HepG2 (cell line): ENCODE results near the gene IL18. TPM values are rescaled to one million over a fixed set of nuclear protein-coding genes. Genes with fewer than 3 reads are reported as not detected.

Source experiments
- ATAC-seq: fragments of 200-7000 bp; cut with Tn5 transposase; 3 replicates; pipeline ENCODE4 v1.9.1; 2020; ENCODE audit warnings: mild to moderate bottlenecking, moderate library complexity
- BruUV-seq: library from RNA; stranded (reverse); fragments of 400-500 nt; replicated peaks from 2 replicates; lab custom pipeline; 2021; lab: Mats Ljungman, UMichigan
- CTCF ChIA-PET: fragments of 300-600 bp; formaldehyde crosslinking; extraction: SDS; loops from one replicate; lab custom pipeline; 2021; ENCODE audit warnings: low total read pairs, inconsistent platforms, low intra/inter-chr PET ratio; lab: Yijun Ruan, JAX
- POLR2A ChIA-PET: fragments of 350-600 bp; sonication (Branson Sonifier 250); formaldehyde crosslinking; loops from one replicate; lab custom pipeline; 2020; ENCODE audit warnings: antibody characterized with exemption, inconsistent platforms; lab: Yijun Ruan, JAX
- DNase-seq: peaks from one replicate; pipeline ENCODE4 v3.0.0-alpha.2; 2015; ENCODE audit warnings: low spot score
- FAIRE-seq: peaks from 3 replicates; lab custom pipeline; 2011; peaks lifted over from hg19 to GRCh38; lab: Jason Lieb, UNC
- H2AFZ ChIP-seq: one replicate; pipeline ENCODE4 v1.6.1; 2011; ENCODE audit warnings: low read length, inconsistent platforms
- H3K27ac ChIP-seq: fragments of 300-600 bp; 3 replicates; pipeline ENCODE4 v1.8.0; 2011; ENCODE audit warnings: mixed run types, mild to moderate bottlenecking, mixed read lengths, low read length, inconsistent platforms; ENCODE audit not compliant: insufficient read depth; ENCODE audit errors: extremely low read length
- H3K27me3 ChIP-seq, 2 experiments: fragments of 200-600 bp in 1 of 2; 2 replicates in 1 of 2; 3 replicates in 1 of 2; pipeline versions ENCODE4 v1.6.0 to v1.8.0; 2011; ENCODE audit warnings: low read length in 2 of 2, mild to moderate bottlenecking in 2 of 2, moderate library complexity in 2 of 2, inconsistent platforms in 1 of 2; ENCODE audit not compliant: insufficient read depth in 2 of 2, control insufficient read depth in 1 of 2
- H3K36me3 ChIP-seq, 2 experiments: fragments of 200-600 bp in 1 of 2; replicated peaks in 1 of 2; 2 replicates in 1 of 2; 3 replicates in 1 of 2; pipeline versions ENCODE4 v1.5.1 to v1.8.0; 2011; ENCODE audit warnings: low read length in 2 of 2, inconsistent platforms in 1 of 2; ENCODE audit not compliant: insufficient read depth in 2 of 2, control insufficient read depth in 1 of 2
- H3K4me1 ChIP-seq: 2 replicates; pipeline ENCODE4 v1.5.1; 2012; ENCODE audit warnings: low read length, inconsistent platforms; ENCODE audit not compliant: insufficient read depth
- H3K4me2 ChIP-seq: 2 replicates; pipeline ENCODE4 v1.6.0; 2011; ENCODE audit warnings: low read depth, low read length, inconsistent platforms
- H3K4me3 ChIP-seq, 3 experiments: fragments of 200-600 bp in 1 of 3; sonication (generic), shearing (Covaris generic) in 1 of 3; replicated peaks in 1 of 3; 2 replicates each; pipeline ENCODE4 v1.5.1; 2011 to 2016; ENCODE audit warnings: low read length in 3 of 3, inconsistent platforms in 2 of 3, low read depth in 2 of 3, mild to moderate bottlenecking in 2 of 3, control low read depth in 1 of 3, mixed read lengths in 1 of 3; ENCODE audit not compliant: insufficient read depth in 1 of 3
- H3K79me2 ChIP-seq: one replicate; pipeline ENCODE4 v1.6.1; 2011; ENCODE audit warnings: low read length, inconsistent platforms; ENCODE audit not compliant: insufficient read depth
- H3K9ac ChIP-seq: 2 replicates; pipeline ENCODE4 v1.6.0; 2011; ENCODE audit warnings: mild to moderate bottlenecking, low read depth, low read length, inconsistent platforms; ENCODE audit not compliant: insufficient read depth
- H3K9me3 ChIP-seq: 2 replicates; pipeline ENCODE4 v1.5.1; 2012; ENCODE audit warnings: mild to moderate bottlenecking, low read length
- H4K20me1 ChIP-seq: 2 replicates; pipeline ENCODE4 v1.6.0; 2011; ENCODE audit warnings: inconsistent platforms, mild to moderate bottlenecking, low read length, moderate library complexity; ENCODE audit not compliant: insufficient read depth
- E2F2 ChIP-seq: sonication (generic); formaldehyde crosslinking; IDR thresholded peaks from 2 replicates; pipeline ENCODE4 v1.4.0; 2020; ENCODE audit warnings: missing genetic modification reagents, borderline replicate concordance
- HMG20B ChIP-seq: conservative IDR thresholded peaks from 2 replicates; pipeline ENCODE4 v1.6.1; 2016; ENCODE audit warnings: missing genetic modification reagents, missing compliant biosample characterization
- HNF4A ChIP-seq: sonication (generic); formaldehyde crosslinking; IDR thresholded peaks from 2 replicates; pipeline ENCODE4 v1.4.0; 2020; ENCODE audit warnings: missing genetic modification reagents
- MED1 ChIP-seq: sonication (generic); formaldehyde crosslinking; IDR thresholded peaks from 2 replicates; pipeline ENCODE4 v1.4.0; 2020; ENCODE audit warnings: missing genetic modification reagents
- MTA1 ChIP-seq: sonication (generic); formaldehyde crosslinking; IDR thresholded peaks from 2 replicates; pipeline ENCODE4 v1.4.0; 2020; ENCODE audit warnings: missing genetic modification reagents, mild to moderate bottlenecking, borderline replicate concordance
- NFIB ChIP-seq: sonication (generic); formaldehyde crosslinking; IDR thresholded peaks from 2 replicates; pipeline ENCODE4 v1.9.0; 2021; ENCODE audit warnings: missing genetic modification reagents, mild to moderate bottlenecking, borderline replicate concordance
- PHF20 ChIP-seq: sonication (generic); formaldehyde crosslinking; IDR thresholded peaks from 2 replicates; pipeline ENCODE4 v1.5.0; 2020; ENCODE audit warnings: mild to moderate bottlenecking, missing genetic modification reagents
- RNF2 ChIP-seq: fragments of 450-650 bp; conservative IDR thresholded peaks from 2 replicates; pipeline ENCODE4 v1.6.1; 2016; ENCODE audit warnings: low read depth
- SMAD1 ChIP-seq: sonication (generic); formaldehyde crosslinking; IDR thresholded peaks from 2 replicates; pipeline ENCODE4 v1.4.0; 2020; ENCODE audit warnings: missing genetic modification reagents, low read depth, mild to moderate bottlenecking, borderline replicate concordance
- TSC22D2 ChIP-seq: sonication (generic); formaldehyde crosslinking; IDR thresholded peaks from 2 replicates; pipeline ENCODE4 v1.5.1; 2020; ENCODE audit warnings: missing genetic modification reagents, mild to moderate bottlenecking, borderline replicate concordance
- XRCC5 ChIP-seq: fragments of 200-400 bp; formaldehyde crosslinking; optimal IDR thresholded peaks from 2 replicates; pipeline ENCODE3; 2017; ENCODE audit warnings: mild to moderate bottlenecking, low read length
- ZFP91 ChIP-seq: sonication (generic); formaldehyde crosslinking; IDR thresholded peaks from 2 replicates; pipeline ENCODE4 v1.9.0; 2022; ENCODE audit warnings: missing genetic modification reagents, mild to moderate bottlenecking, borderline replicate concordance
- ZNF160 ChIP-seq: sonication (generic); formaldehyde crosslinking; IDR thresholded peaks from 2 replicates; pipeline ENCODE4 v1.8.0; 2022; ENCODE audit warnings: mild to moderate bottlenecking, inconsistent platforms, missing genetic modification reagents
- ZNF280B ChIP-seq: sonication (generic); formaldehyde crosslinking; IDR thresholded peaks from 2 replicates; pipeline ENCODE4 v1.5.0; 2020; ENCODE audit warnings: missing genetic modification reagents, mild to moderate bottlenecking, borderline replicate concordance
- ZNF44 ChIP-seq: sonication (generic); formaldehyde crosslinking; IDR thresholded peaks from 2 replicates; pipeline ENCODE4 v1.5.1; 2020; ENCODE audit warnings: mild to moderate bottlenecking, missing genetic modification reagents
- ZNF639 ChIP-seq: conservative IDR thresholded peaks from 2 replicates; pipeline ENCODE4 v1.6.1; 2018; ENCODE audit warnings: missing genetic modification reagents
- ZXDC ChIP-seq: sonication (generic); formaldehyde crosslinking; IDR thresholded peaks from 2 replicates; pipeline ENCODE4 v1.5.0; 2020; ENCODE audit warnings: mild to moderate bottlenecking, missing genetic modification reagents
- WGBS: methylation state at CpG from one replicate; pipeline ENCODE4 v1.1.6; 2017; ENCODE audit warnings: low lambda C conversion rate; 5-methylcytosine and 5-hydroxymethylcytosine counted together
- in situ Hi-C: cut with HindIII; loops from 2 replicates; pipeline ENCODE4 v1.10.0; 2017; ENCODE audit warnings: low pct_unique_long_range_greater_than_20kb; ENCODE audit not compliant: extremely low pct_ligation_motif_present
- intact Hi-C: fragments of 100-400 bp; cut with micrococcal nuclease; formaldehyde crosslinking; loops from one replicate; pipeline ENCODE4 v1.10.0; 2022; ENCODE audit not compliant: unreplicated experiment
- polyA plus RNA-seq, 8 experiments: library from polyadenylated mRNA; depleted of rRNA in 3 of 8; stranded (reverse) in 7 of 8; unstranded in 1 of 8; fragments of >200 nt; fragmentation: Illumina TruSeq in 4 of 8; extraction: Trizol in 4 of 8; gene quantifications; 2 replicates each; pipeline versions ENCODE4 v1.2.1 to v1.2.3, GENCODE V29; 2011 to 2016; ENCODE audit warnings: low read depth in 4 of 8, missing spikeins in 1 of 8, mixed read lengths in 1 of 8; ENCODE audit not compliant: insufficient read depth in 1 of 8
- total RNA-seq, 5 experiments: library from RNA; depleted of rRNA; stranded (reverse); fragments of >200 nt; fragmentation: Illumina TruSeq; extraction: Trizol; gene quantifications; 2 replicates each; pipeline ENCODE4 v1.2.3, GENCODE V29; 2016; ENCODE audit warnings: low read depth in 1 of 5

Gene IL18
- total and polyA plus RNA-seq, 2 of the 13 experiments (the other 11 are each of a cell fraction or from before 2014, with no cell fraction given): 0.89 to 2.7 TPM

- H3K27me3 ChIP-seq: no peaks in the 10 kb centered on the region; a peak in 1 of 5 replicates
- no peak overlapping the region for H3K27ac ChIP-seq
- H3K9ac ChIP-seq: no peak overlapping the region
- H3K4me3 ChIP-seq: no peak overlapping the region
- no peaks in the 10 kb centered on the region for H3K79me2 ChIP-seq
- no TSS peak for BruUV-seq
- DNase-seq (no peak), FAIRE-seq (no peak), ATAC-seq (no peak)
- H2AFZ ChIP-seq: no peak overlapping the region
- CTCF ChIA-PET: interaction anchor here (1.9 kb wide), 1 partner anchor 62 kb away, joined by 25 read pairs; no protein-coding TSS in a partner anchor
- H3K36me3 ChIP-seq: no peaks in the 10 kb centered on the region
- POLR2A ChIA-PET: no interaction called here
- peaks cover 13% of the 10 kb centered on the region for H3K4me1 ChIP-seq
- H3K4me2 ChIP-seq: no peak overlapping the region
- WGBS: 89% methylated on average over 1 of the region's 1 CpG
- intact Hi-C loops (no loop called here), in situ Hi-C loops (loop anchor here (5.0 kb wide), 1 partner anchor 64 kb away; no protein-coding TSS in a partner anchor)
- H4K20me1 ChIP-seq: no peaks in the 10 kb centered on the region
- H3K9me3 ChIP-seq: no peaks in the 10 kb centered on the region
- no peak for TF ChIP-seq ZFP91 (CRISPR knock-in tag)
- TF ChIP-seq ZXDC (CRISPR knock-in tag): no peak
- no peak for TF ChIP-seq ZNF160 (CRISPR knock-in tag)
- TF ChIP-seq NFIB (CRISPR knock-in tag): no peak
- no peak for TF ChIP-seq TSC22D2
- no peak for TF ChIP-seq MED1 (CRISPR knock-in tag)
- no peak for TF ChIP-seq PHF20 (CRISPR knock-in tag)
- no peak for TF ChIP-seq ZNF639 (CRISPR knock-in tag)
- TF ChIP-seq RNF2: no peak
- TF ChIP-seq MTA1: no peak
- TF ChIP-seq ZNF280B: no peak
- TF ChIP-seq SMAD1: no peak
- no peak for TF ChIP-seq ZNF44 (CRISPR knock-in tag)
- no peak for TF ChIP-seq HNF4A (CRISPR knock-in tag)
- no peak for TF ChIP-seq E2F2 (CRISPR knock-in tag)
- TF ChIP-seq XRCC5: no peak
- no peak for TF ChIP-seq HMG20B (CRISPR knock-in tag)
These were observed 12.2 kb upstream of the IL18 start for GRCh38 chr11:112176077-112176476.
